ENCODE results near the gene IFI44. TPM values are rescaled to one million over a fixed set of nuclear protein-coding genes. Genes with fewer than 3 reads are reported as not detected.

Gene IFI44
- polyA plus RNA-seq, 4 donors: 10.1 to 24.4 (median 16.1) TPM

- no peak for DNase-seq (ENCODE audit: low read depth in 4 of 4, low spot score in 3 of 4)
These were observed 42.5 kb downstream of the IFI44 start for GRCh38 chr1:78691995-78692747.

GRCh38 chr1:78699813-78700212 lies 50.2 kb downstream of the IFI44 start:
- DNase-seq (ENCODE audit: low read depth in 4 of 4, low spot score in 3 of 4): no peak

- no peak for DNase-seq (ENCODE audit: low read depth in 4 of 4, low spot score in 3 of 4)
These were observed 52.8 kb downstream of the IFI44 start for GRCh38 chr1:78702426-78702825.

DNA sequence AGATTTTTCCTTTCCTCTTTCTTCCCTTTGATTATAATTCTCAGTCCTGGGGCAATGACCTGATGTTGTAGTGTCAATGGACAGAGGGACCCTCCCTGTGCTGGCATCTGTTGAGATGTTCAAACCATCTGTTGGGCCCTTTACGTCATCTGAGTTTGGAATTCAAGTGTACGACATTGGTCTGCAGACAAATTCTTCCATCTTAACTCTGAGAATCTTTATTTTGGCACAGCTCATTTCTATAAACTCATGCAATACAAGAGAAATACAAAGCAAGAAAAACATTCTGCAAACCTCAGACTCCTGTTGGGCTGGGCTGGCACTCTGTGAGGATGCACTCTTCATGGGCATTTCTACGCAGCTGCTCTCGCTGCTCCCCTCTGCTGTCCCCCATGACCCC lies 54.2 kb downstream of the IFI44 start:
- DNase-seq (ENCODE audit: low read depth in 4 of 4, low spot score in 3 of 4): no peak

GRCh38 chr1:78712467-78713051 lies 62.9 kb downstream of the IFI44 start:
- peak in 1 of 4 donors; percentile 5 for DNase-seq (ENCODE audit: low read depth in 4 of 4, low spot score in 3 of 4)

DNA sequence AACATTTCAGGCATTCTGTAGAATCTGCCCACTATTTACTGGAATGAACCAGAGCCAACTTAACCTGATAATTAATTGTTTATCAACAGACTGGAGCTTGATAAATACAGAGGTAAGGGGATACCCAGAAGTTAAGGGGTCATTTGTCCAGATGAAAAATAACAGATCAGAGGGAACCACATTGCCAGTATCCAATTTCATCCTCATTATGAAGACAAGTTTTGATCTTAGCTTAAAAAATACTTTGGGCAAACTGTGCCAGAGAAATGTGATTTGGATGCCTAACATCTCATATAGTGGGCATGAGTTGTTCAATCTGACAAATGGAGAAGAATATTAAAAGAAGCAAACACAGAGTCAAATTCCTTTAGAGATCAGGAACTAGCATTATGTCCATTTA lies 63.7 kb downstream of the IFI44 start:
- DNase-seq (ENCODE audit: low read depth in 4 of 4, low spot score in 3 of 4): no peak

Other genes with a start within 250 kb of the IFI44 start
- under 1 TPM; 0.11 to 0.60 (median 0.25) TPM for gene PTGFR, start 158.9 kb upstream of the IFI44 start, polyA plus RNA-seq (ENCODE audit: insufficient read length in 4 of 4)
- gene IFI44L, start 29.4 kb upstream of the IFI44 start, polyA plus RNA-seq (ENCODE audit: insufficient read length in 4 of 4): 1 to 10 TPM; 4.5 to 8.5 (median 7.4) TPM